DOHH2 (cell line): ENCODE data around the gene LRMDA.

Experiments used
- CTCF ChIP-seq: fragments of 200-600 bp; sonication (generic); IDR thresholded peaks from one replicate; pipeline ENCODE4 v1.5.1; 2014; ENCODE audit warnings: antibody characterized with exemption, mild to moderate bottlenecking, low read depth, low read length; ENCODE audit not compliant: poor library complexity, severe bottlenecking
- EZH2phosphoT487 ChIP-seq: fragments of 200-600 bp; sonication (generic); IDR thresholded peaks from 2 replicates; pipeline ENCODE4 v1.6.1; 2017; ENCODE audit warnings: borderline replicate concordance, mild to moderate bottlenecking, antibody characterized with exemption, low read length, moderate library complexity, mixed read lengths

- TF ChIP-seq CTCF (no peak), EZH2phosphoT487 (no peak)
These were observed 12.7 kb upstream of the LRMDA start for GRCh38 chr10:75418712-75419111.
